H1 (cell line): ENCODE results near the gene FGB. TPM values are rescaled to one million over a fixed set of nuclear protein-coding genes. Genes with fewer than 3 reads are reported as not detected.

ENCODE experiments used
- CTCF ChIA-PET: fragments of 300-600 bp; sonication (Branson Sonifier 250); formaldehyde crosslinking; loops from one replicate; lab custom pipeline; 2021; ENCODE audit not compliant: partially characterized antibody; lab: Charles Lee
- POLR2A ChIA-PET: fragments of 300-600 bp; sonication (Branson Sonifier 250); formaldehyde crosslinking; loops from one replicate; lab custom pipeline; 2021; ENCODE audit warnings: inconsistent platforms; ENCODE audit not compliant: partially characterized antibody; lab: Charles Lee
- DNase-seq, 2 experiments: peaks; one replicate each; pipeline versions ENCODE4 v3.0.0 to v3.0.0-alpha.2; 2010 to 2022; ENCODE audit warnings: low spot score in 2 of 2, low read depth in 1 of 2, mixed read lengths in 1 of 2
- FAIRE-seq: peaks from 2 replicates; lab custom pipeline; 2011; peaks lifted over from hg19 to GRCh38; lab: Jason Lieb, UNC
- H2AFZ ChIP-seq: 2 replicates; pipeline ENCODE4 v1.8.1; 2012; ENCODE audit warnings: low read length, inconsistent platforms
- H2AK5ac ChIP-seq: 2 replicates; pipeline ENCODE4 v1.6.1; 2013; ENCODE audit warnings: low read depth, low read length
- H2BK120ac ChIP-seq: replicated peaks from 2 replicates; pipeline ENCODE3; 2013; ENCODE audit warnings: low read depth, low read length, inconsistent platforms
- H2BK12ac ChIP-seq: 2 replicates; pipeline ENCODE4 v1.6.1; 2013; ENCODE audit warnings: low read depth, low read length
- H2BK15ac ChIP-seq: 2 replicates; pipeline ENCODE4 v1.6.1; 2013; ENCODE audit warnings: low read length
- H2BK20ac ChIP-seq: 2 replicates; pipeline ENCODE4 v1.6.1; 2013; ENCODE audit warnings: low read length
- H2BK5ac ChIP-seq: 2 replicates; pipeline ENCODE4 v1.6.1; 2013; ENCODE audit warnings: low read depth, low read length
- H3K14ac ChIP-seq: 2 replicates; pipeline ENCODE4 v1.6.1; 2013; ENCODE audit warnings: inconsistent platforms; ENCODE audit not compliant: insufficient read length
- H3K18ac ChIP-seq: 2 replicates; pipeline ENCODE4 v1.6.1; 2013; ENCODE audit warnings: low read length; ENCODE audit errors: extremely low read depth
- H3K23ac ChIP-seq: 2 replicates; pipeline ENCODE4 v1.6.1; 2013; ENCODE audit warnings: inconsistent platforms; ENCODE audit not compliant: insufficient read length
- H3K23me2 ChIP-seq: 2 replicates; pipeline ENCODE4 v1.6.1; 2013; ENCODE audit warnings: low read depth, low read length
- H3K27ac ChIP-seq: 2 replicates; pipeline ENCODE4 v1.6.1; 2011; ENCODE audit warnings: low read depth, low read length, inconsistent platforms
- H3K27me3 ChIP-seq, 4 experiments: replicated peaks in 1 of 4; 1 replicate in 1 of 4; 2 replicates in 3 of 4; pipeline versions ENCODE4 v1.6.1 to v1.8.1; 2011 to 2013; ENCODE audit warnings: low read length in 3 of 4, mild to moderate bottlenecking in 3 of 4, inconsistent platforms in 2 of 4, mixed read lengths in 2 of 4, moderate library complexity in 1 of 4; ENCODE audit not compliant: control insufficient read depth in 3 of 4, insufficient read depth in 3 of 4; ENCODE audit errors: extremely low read depth in 1 of 4
- H3K36me3 ChIP-seq, 4 experiments: 2 replicates each; pipeline versions ENCODE4 v1.6.1 to v1.8.1; 2011 to 2013; ENCODE audit warnings: mild to moderate bottlenecking in 4 of 4, low read length in 3 of 4, moderate library complexity in 2 of 4, control low read depth in 1 of 4, inconsistent platforms in 1 of 4; ENCODE audit not compliant: insufficient read depth in 4 of 4, control insufficient read depth in 2 of 4
- H3K4ac ChIP-seq: replicated peaks from 2 replicates; pipeline ENCODE3; 2013; ENCODE audit warnings: low read length, low read depth, mixed read lengths, inconsistent platforms; ENCODE audit not compliant: insufficient read length
- H3K4me1 ChIP-seq, 4 experiments: replicated peaks in 1 of 4; 1 replicate in 1 of 4; 2 replicates in 3 of 4; pipeline versions ENCODE4 v1.6.1 to v1.8.1; 2011 to 2013; ENCODE audit warnings: low read length in 3 of 4, inconsistent platforms in 2 of 4, mixed read lengths in 1 of 4; ENCODE audit not compliant: insufficient read depth in 4 of 4, control insufficient read depth in 3 of 4
- H3K4me2 ChIP-seq, 2 experiments: 2 replicates each; pipeline versions ENCODE4 v1.6.1 to v1.8.1; 2011 to 2013; ENCODE audit warnings: low read depth in 2 of 2, low read length in 2 of 2, control low read depth in 1 of 2, inconsistent platforms in 1 of 2, mild to moderate bottlenecking in 1 of 2; ENCODE audit not compliant: insufficient read depth in 1 of 2
- H3K4me3 ChIP-seq, 4 experiments: fragments of 200-600, 300-600 bp in 1 of 4; sonication (generic), shearing (Covaris generic), sonication (Bioruptor Twin) in 1 of 4; 2 replicates each; pipeline versions ENCODE4 v1.5.1 to v1.8.1; 2011 to 2016; ENCODE audit warnings: low read length in 4 of 4, low read depth in 3 of 4, control low read depth in 2 of 4, inconsistent platforms in 2 of 4, mild to moderate bottlenecking in 2 of 4, mixed read lengths in 1 of 4, moderate library complexity in 1 of 4; ENCODE audit not compliant: insufficient read depth in 2 of 4; ENCODE audit errors: extremely low read depth in 1 of 4
- H3K56ac ChIP-seq: replicated peaks from 2 replicates; pipeline ENCODE3; 2013; ENCODE audit warnings: low read depth, mild to moderate bottlenecking, mixed read lengths, low read length, inconsistent platforms; ENCODE audit not compliant: insufficient read length
- H3K79me1 ChIP-seq: 2 replicates; pipeline ENCODE4 v1.6.1; 2013; ENCODE audit warnings: low read depth, low read length, control low read depth
- H3K79me2 ChIP-seq, 2 experiments: 2 replicates each; pipeline versions ENCODE4 v1.6.1 to v1.8.1; 2012 to 2013; ENCODE audit warnings: low read length in 2 of 2, mild to moderate bottlenecking in 2 of 2, inconsistent platforms in 1 of 2; ENCODE audit not compliant: insufficient read depth in 2 of 2, control insufficient read depth in 1 of 2
- H3K9ac ChIP-seq, 4 experiments: replicated peaks in 1 of 4; 1 replicate in 1 of 4; 2 replicates in 3 of 4; pipeline versions ENCODE4 v1.6.1 to v1.8.1; 2011 to 2013; ENCODE audit warnings: low read depth in 3 of 4, low read length in 3 of 4, control low read depth in 2 of 4, mild to moderate bottlenecking in 2 of 4, moderate library complexity in 2 of 4, inconsistent platforms in 1 of 4; ENCODE audit errors: extremely low read depth in 1 of 4
- H3K9me3 ChIP-seq, 2 experiments: 2 replicates each; pipeline versions ENCODE4 v1.6.1 to v1.8.1; 2012 to 2013; ENCODE audit warnings: mild to moderate bottlenecking in 2 of 2, moderate library complexity in 2 of 2, control low read depth in 1 of 2, inconsistent platforms in 1 of 2, low read depth in 1 of 2, low read length in 1 of 2, mixed read lengths in 1 of 2; ENCODE audit not compliant: insufficient read depth in 2 of 2
- H4K20me1 ChIP-seq, 2 experiments: replicated peaks in 1 of 2; 2 replicates each; pipeline versions ENCODE3 to v1.8.1; 2011 to 2013; ENCODE audit warnings: inconsistent platforms in 2 of 2, low read length in 2 of 2, mild to moderate bottlenecking in 1 of 2; ENCODE audit not compliant: insufficient read depth in 2 of 2, control insufficient read depth in 1 of 2
- H4K5ac ChIP-seq: 2 replicates; pipeline ENCODE4 v1.6.1; 2013; ENCODE audit warnings: low read length, low read depth, mixed read lengths, inconsistent platforms; ENCODE audit not compliant: insufficient read length
- H4K8ac ChIP-seq: 2 replicates; pipeline ENCODE4 v1.8.0; 2013; ENCODE audit warnings: mild to moderate bottlenecking, moderate library complexity, low read length, inconsistent platforms; ENCODE audit not compliant: insufficient read depth; ENCODE audit errors: extremely low read depth
- H4K91ac ChIP-seq: replicated peaks from 2 replicates; pipeline ENCODE3; 2013; ENCODE audit warnings: low read length, mixed read lengths, inconsistent platforms; ENCODE audit not compliant: insufficient read length
- BCL11A ChIP-seq, 2 experiments: IDR thresholded peaks; one replicate each; pipeline ENCODE4 v1.6.1; 2011; ENCODE audit warnings: low read depth in 2 of 2, low read length in 2 of 2, mild to moderate bottlenecking in 2 of 2
- CTCF ChIP-seq, 3 experiments: IDR thresholded peaks; 1 replicate in 2 of 3; 2 replicates in 1 of 3; pipeline versions ENCODE4 v1.5.1 to v1.6.1; 2011; ENCODE audit warnings: low read length in 3 of 3, mild to moderate bottlenecking in 3 of 3, inconsistent platforms in 2 of 3, low read depth in 1 of 3, moderate library complexity in 1 of 3; ENCODE audit not compliant: insufficient read depth in 1 of 3; ENCODE audit errors: control extremely low read depth in 1 of 3
- KDM1A ChIP-seq: fragments of 200-600, 300-600 bp; sonication (generic); IDR thresholded peaks from 2 replicates; pipeline ENCODE4 v1.7.1; 2016; ENCODE audit warnings: mild to moderate bottlenecking, low read length, borderline replicate concordance
- NANOG ChIP-seq: IDR thresholded peaks from 2 replicates; pipeline ENCODE4 v1.6.1; 2011; ENCODE audit warnings: low read length, low read depth, mild to moderate bottlenecking, inconsistent platforms; ENCODE audit not compliant: insufficient read depth, poor library complexity, severe bottlenecking
- PHF8 ChIP-seq: fragments of 200-600 bp; sonication (generic); conservative IDR thresholded peaks from 2 replicates; pipeline ENCODE4 v1.7.1; 2012; ENCODE audit warnings: low read depth, mild to moderate bottlenecking, inconsistent platforms, low read length, moderate library complexity
- POLR2AphosphoS5 ChIP-seq: IDR thresholded peaks from 2 replicates; pipeline ENCODE4 v1.6.1; 2011; ENCODE audit warnings: low read depth, low read length
- SP4 ChIP-seq: IDR thresholded peaks from 2 replicates; pipeline ENCODE4 v1.6.1; 2012; ENCODE audit warnings: low read length, inconsistent platforms
- TAF7 ChIP-seq: optimal IDR thresholded peaks from 2 replicates; pipeline ENCODE3; 2011; ENCODE audit warnings: low read depth, mild to moderate bottlenecking, inconsistent platforms, low read length, moderate library complexity, borderline replicate concordance
- WGBS, 2 experiments: shearing (Covaris generic) in 1 of 2; methylation state at CpG; one replicate each; pipeline versions ENCODE4 v1.1.6 to v1.1.7; 2013 to 2015; ENCODE audit warnings: low lambda C conversion rate in 2 of 2, mixed read lengths in 2 of 2, inconsistent platforms in 1 of 2, low coverage in 1 of 2, missing lambda C conversion rate in 1 of 2; ENCODE audit not compliant: insufficient replicate concordance in 2 of 2, insufficient coverage in 1 of 2, insufficient read length in 1 of 2; ENCODE audit errors: extremely low coverage in 1 of 2, missing lambda C conversion rate in 1 of 2; 5-methylcytosine and 5-hydroxymethylcytosine counted together
- long read RNA-seq, 2 experiments: library from RNA in 1 of 2; library from capped mRNA in 1 of 2; stranded (forward); transcript quantifications; one replicate each; pipeline ENCODE4 v2.0.0, GENCODE V29; 2021; ENCODE audit warnings: inconsistent platforms in 1 of 2
- polyA minus RNA-seq, 3 experiments: library from RNA; depleted of rRNA, polyadenylated mRNA; stranded (reverse); fragments of >200 nt; gene quantifications; 1 replicate in 2 of 3; 2 replicates in 1 of 3; pipeline ENCODE4 v1.2.3, GENCODE V29; 2011
- polyA plus RNA-seq, 7 experiments: library from polyadenylated mRNA; depleted of rRNA in 3 of 7; stranded (reverse) in 5 of 7; unstranded in 2 of 7; fragments of >200 nt in 5 of 7; fragments of 200-250 nt in 2 of 7; gene quantifications; 1 replicate in 5 of 7; 2 replicates in 1 of 7; 4 replicates in 1 of 7; pipeline versions ENCODE4 v1.2.1 to v1.2.3, GENCODE V29; 2011 to 2013; ENCODE audit warnings: missing spikeins in 2 of 7, mixed read lengths in 2 of 7
- total RNA-seq: library from RNA; stranded (reverse); fragmentation: NEBNext Ultra II Directional; extraction: Animal tissue kit (Norgen Biotek cat#: 25700); gene quantifications from 2 replicates; pipeline ENCODE4 v1.2.1, GENCODE V29; 2021

The FGB gene
- not detected in 2 replicates for total RNA-seq
- polyA plus RNA-seq (2011; rRNA removed) = not detected in 2 replicates
- polyA plus RNA-seq (2011; cell fraction: cytosol; rRNA removed) = not detected
- not detected for polyA plus RNA-seq (2011; cell fraction: nucleus; rRNA removed)
- not detected in 4 replicates for polyA plus RNA-seq (2012, experiment 1 of 2)
- polyA plus RNA-seq (2012, experiment 2 of 2) = not detected
- polyA plus RNA-seq (2013, experiment 1 of 2) = not detected
- polyA plus RNA-seq (2013, experiment 2 of 2) = 0.04 TPM
- polyA minus RNA-seq (2011; rRNA and poly(A)+ RNA removed) = not detected in 2 replicates
- polyA minus RNA-seq (2011; cell fraction: cytosol; rRNA and poly(A)+ RNA removed) = not detected
- not detected for polyA minus RNA-seq (2011; cell fraction: nucleus; rRNA and poly(A)+ RNA removed)
- long read RNA-seq, experiment 1 = 0 reads
- long read RNA-seq, experiment 2 = 0 reads

- FAIRE-seq (no peak), DNase-seq (no peak)
- H3K4ac ChIP-seq = no peak within 1 kb of the TSS
- CTCF ChIA-PET = interaction anchor here (0.5 to 2.3 kb wide), 8 partner anchors 9 to 346 kb away, joined by 3 to 14 read pairs (median 4); no protein-coding TSS in a partner anchor
- no peak within 1 kb of the TSS for H3K18ac ChIP-seq
- no peaks in the 10 kb centered on the region for H3K9me3 ChIP-seq
- no peak within 1 kb of the TSS for H2AK5ac ChIP-seq
- no peak within 1 kb of the TSS for H3K4me3 ChIP-seq
- no peak within 1 kb of the TSS for H3K14ac ChIP-seq
- H4K91ac ChIP-seq = no peak within 1 kb of the TSS
- no peak within 1 kb of the TSS for H3K4me2 ChIP-seq
- no peak within 1 kb of the TSS for H2BK15ac ChIP-seq
- H2BK5ac ChIP-seq = no peak within 1 kb of the TSS
- H3K23ac ChIP-seq = no peak within 1 kb of the TSS
- no peak within 1 kb of the TSS for H2BK12ac ChIP-seq
- H3K56ac ChIP-seq = no peak within 1 kb of the TSS
- H2BK120ac ChIP-seq = no peak within 1 kb of the TSS
- H3K27ac ChIP-seq = no peak within 1 kb of the TSS
- no peak within 1 kb of the TSS for H2AFZ ChIP-seq
- no peaks in the 10 kb centered on the region for H3K36me3 ChIP-seq
- no peak within 1 kb of the TSS for H2BK20ac ChIP-seq
- H3K79me2 ChIP-seq = no peaks in the 10 kb centered on the region
- no peak within 1 kb of the TSS for H4K5ac ChIP-seq
- no peaks in the 10 kb centered on the region for H3K79me1 ChIP-seq
- 83% methylated on average over 2 of the region's 2 CpGs; no CpG with 5 or more reads in 1 of the 2 experiments for WGBS, 2 experiments
- H3K9ac ChIP-seq = no peak within 1 kb of the TSS
- no peaks in the 10 kb centered on the region for H3K4me1 ChIP-seq
- no peaks in the 10 kb centered on the region for H4K20me1 ChIP-seq
- POLR2A ChIA-PET = no interaction called here
- no peaks in the 10 kb centered on the region for H3K23me2 ChIP-seq
- H4K8ac ChIP-seq = no peak within 1 kb of the TSS
- H3K27me3 ChIP-seq = no peaks in the 10 kb centered on the region
- TF ChIP-seq CTCF (IDR thresholded peaks at IDR 0.05; ENCODE audit: control extremely low read depth in 1 of 3, insufficient read depth in 1 of 3, low read depth in 1 of 3, low read length in 3 of 3) (no peak), PHF8 (no peak), KDM1A (no peak), POLR2AphosphoS5 (no peak), BCL11A (IDR thresholded peaks at IDR 0.05; ENCODE audit: low read depth in 2 of 2, low read length in 2 of 2) (no peak), NANOG (no peak), SP4 (no peak), TAF7 (no peak)
Measured at GRCh38 chr4:154562697-154563254, at the start of gene FGB. FGB (plus strand) TSS chr4:154563011; CDS start chr4:154563019, 8 bp downstream.
